GM19468 (cell line): ENCODE measurements around the gene MATCAP1.

Source experiments
- ATAC-seq: cut with Tn5 transposase; IDR thresholded peaks from one replicate; pipeline ENCODE4 v1.9.1; 2021; ENCODE audit warnings: mild to moderate bottlenecking, moderate library complexity, moderate number of reproducible peaks; ENCODE audit not compliant: unreplicated experiment; ENCODE audit errors: extremely low read depth

The MATCAP1 gene

DNA sequence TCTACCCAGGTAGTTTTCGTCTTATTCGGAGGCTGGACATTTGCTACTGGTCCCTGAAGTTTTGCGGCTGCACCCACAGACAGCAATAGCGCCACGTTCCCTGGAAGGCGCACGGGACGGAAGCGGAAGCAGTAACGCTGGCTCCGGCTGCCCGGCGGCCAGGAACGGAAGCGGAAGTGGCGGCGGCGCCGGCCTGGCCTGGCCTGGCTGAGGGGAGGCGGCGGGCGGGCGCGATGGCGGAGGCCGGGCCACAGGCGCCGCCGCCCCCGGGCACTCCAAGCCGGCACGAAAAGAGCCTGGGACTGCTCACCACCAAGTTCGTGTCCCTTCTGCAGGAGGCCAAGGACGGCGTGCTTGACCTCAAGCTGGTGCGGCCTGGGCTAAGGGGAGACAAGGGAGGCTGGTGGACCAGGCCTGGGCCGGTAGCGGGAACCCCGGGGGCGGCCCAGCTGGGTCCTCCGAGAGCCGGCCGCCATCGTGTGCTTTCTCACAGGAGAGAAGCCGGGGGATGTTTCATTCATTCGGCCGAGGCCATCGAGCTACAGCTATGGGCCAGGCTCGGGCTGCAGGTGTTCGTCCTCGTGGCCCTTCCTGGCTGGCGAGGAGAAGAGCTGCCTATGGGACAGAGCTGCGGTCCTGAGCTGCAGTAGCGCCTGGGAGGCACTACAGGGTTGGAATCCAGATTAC, 8.4 kb upstream of the MATCAP1 start, which contains the start of gene E2F4:
TSS of gene E2F4 (plus strand) at position 161 of the 687 bp plus-strand sequence. CDS start at position 234, 73 bp downstream.
- ATAC-seq: peak; percentile 75

- ATAC-seq: no peak
Observed at GRCh38 chr16:67191411-67191994, 7.7 kb upstream of the MATCAP1 start.

- ATAC-seq: no peak
Observed at GRCh38 chr16:67190448-67191399, 7.0 kb upstream of the MATCAP1 start.

- no peak for ATAC-seq
Observed at GRCh38 chr16:67190041-67190440, 6.3 kb upstream of the MATCAP1 start, which contains the start of gene EXOC3L1. Gene EXOC3L1, minus strand, starts transcription at chr16:67190136. Its CDS starts 460 bp downstream, at chr16:67189676.

- ATAC-seq: no peak
Observed at GRCh38 chr16:67188798-67189197, 5.0 kb upstream of the MATCAP1 start.

DNA sequence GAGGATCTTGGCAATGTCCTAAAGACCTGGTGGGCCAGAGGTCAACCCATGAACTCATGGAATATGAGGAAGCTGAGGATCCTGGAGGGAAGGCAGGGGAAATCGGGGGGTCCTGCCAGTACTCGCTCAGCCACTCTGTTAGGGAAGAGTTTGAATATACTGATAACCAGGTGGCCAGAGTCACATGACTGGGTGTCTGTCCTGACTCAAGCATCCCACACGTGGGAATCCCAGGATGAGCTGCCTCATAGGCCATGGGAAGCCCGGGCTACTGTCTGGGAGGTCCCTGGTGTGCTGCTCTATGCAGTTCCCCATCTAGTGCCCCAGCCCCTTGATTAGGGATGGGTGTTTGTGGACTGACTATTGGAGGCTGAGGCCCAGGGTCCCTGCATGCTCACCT, 4.6 kb upstream of the MATCAP1 start:
- no peak for ATAC-seq

DNA sequence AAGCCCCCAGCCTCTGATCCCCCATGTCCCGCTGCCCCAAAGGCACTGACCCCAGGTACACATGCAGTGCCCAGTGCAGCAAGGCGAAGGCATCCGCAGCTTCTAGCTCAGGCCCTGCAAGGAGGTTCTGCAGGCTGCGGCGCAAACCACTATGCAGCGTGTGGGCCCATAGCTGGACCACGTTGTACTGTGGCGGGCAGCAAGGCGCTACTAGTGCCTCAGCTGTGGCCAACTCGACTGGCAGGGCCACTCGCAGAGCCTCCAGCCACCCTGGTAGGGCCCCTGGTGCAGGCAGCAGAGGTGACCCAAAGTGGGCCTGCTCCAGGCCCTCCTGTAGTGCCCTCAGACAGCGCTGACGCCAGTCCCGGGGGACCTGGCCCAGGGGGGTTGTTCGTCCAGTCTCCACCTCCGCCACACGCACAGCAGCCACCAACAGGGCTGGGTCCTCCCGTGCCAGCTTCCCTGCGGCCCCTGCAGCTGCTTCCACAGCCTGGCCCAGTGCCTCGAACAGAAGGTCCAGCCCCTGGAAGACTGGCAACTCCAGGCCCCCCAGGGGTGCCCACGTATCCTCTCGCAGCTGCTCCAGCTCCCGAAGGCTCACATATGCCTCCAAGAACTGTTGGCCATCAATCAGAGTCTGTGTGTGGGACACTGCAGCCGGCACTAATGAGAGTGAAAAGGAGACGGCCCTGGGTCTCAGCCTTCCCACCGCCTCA, 3.6 kb upstream of the MATCAP1 start:
- ATAC-seq: no peak

GRCh38 chr16:67186550-67186950, 2.8 kb upstream of the MATCAP1 start:
- no peak for ATAC-seq

DNA sequence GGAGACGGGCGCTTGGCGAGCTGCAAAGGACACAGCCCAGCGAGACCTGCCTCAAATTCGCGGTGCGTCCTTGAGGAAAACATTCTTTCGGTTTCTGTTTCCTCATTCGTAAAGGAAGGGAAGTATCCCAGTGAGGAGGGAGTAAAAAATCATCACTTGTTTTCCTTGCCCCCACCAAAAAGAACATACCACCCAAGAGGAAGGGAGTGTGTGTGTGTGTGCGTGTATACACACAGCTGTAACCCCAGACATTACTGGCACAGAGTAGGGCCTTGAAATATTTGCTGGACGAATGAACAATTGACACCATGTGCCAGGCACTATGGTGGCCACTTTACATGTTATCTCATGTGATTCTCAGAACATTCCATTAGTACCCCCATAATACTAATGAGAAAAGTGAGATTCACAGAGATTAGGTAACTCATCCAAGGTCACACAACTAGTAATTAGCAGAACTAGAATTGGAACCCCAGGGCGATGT, 1.9 kb upstream of the MATCAP1 start:
- ATAC-seq: no peak

DNA sequence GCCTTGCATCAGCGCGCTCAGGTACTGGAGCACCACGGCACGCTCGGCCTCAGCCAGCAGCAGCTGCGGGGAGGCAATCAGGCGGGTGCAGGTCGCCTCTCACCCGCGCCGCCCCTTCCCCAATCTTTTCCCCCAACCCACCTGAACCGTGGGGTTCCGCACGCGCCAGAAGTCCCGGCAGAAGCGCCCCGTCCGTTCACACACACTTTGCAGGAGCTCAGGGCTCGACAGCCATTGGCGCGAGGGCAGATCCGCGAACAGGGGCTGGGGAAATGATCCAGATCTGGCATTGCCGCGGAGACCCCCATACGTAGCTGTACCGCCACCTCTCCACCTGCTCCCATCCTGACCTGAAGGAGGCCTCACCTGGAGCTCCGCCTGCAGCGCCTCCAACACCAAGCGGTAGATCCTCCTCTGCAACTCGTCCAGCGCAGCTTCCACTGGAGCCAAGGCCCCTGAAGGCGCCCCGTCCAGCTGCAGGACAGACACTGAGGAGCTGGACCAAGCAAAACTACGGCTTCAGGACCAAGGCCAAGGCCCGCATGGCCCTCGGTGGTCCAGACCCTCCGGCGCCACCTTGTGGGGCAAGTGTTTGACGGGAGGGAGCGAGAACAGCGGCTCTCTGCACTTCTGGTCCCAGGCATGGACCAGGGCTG, 1.4 kb upstream of the MATCAP1 start:
- peak; percentile 18 for ATAC-seq

DNA sequence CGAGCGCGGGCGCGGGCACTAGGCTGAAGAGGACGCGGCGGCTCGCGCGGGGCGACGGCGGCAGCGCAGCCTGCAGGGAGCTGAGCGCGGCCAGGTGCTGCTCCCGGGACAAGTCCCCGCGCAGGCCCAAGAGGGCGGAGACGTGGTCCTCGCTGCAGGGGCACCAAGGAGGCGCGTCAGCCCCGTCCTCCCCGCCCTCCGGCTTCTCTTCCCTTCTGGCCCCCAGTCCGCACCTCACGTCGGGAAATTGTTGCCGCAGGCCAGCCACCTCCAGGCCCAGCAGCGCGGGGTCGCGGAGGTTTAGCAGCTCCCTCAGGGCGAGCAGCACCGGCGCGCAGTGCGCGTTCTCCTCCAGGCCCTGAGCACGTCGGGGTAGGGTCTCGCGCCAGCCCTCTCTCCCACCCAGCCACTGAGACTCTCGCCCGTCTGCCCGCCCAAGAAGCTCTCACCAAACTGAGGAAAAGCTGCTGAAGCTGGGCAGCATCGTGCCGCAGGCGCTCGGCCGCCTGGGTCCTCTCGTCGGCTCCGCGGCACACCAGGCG, 761 bp upstream of the MATCAP1 start:
- ATAC-seq: no peak

DNA sequence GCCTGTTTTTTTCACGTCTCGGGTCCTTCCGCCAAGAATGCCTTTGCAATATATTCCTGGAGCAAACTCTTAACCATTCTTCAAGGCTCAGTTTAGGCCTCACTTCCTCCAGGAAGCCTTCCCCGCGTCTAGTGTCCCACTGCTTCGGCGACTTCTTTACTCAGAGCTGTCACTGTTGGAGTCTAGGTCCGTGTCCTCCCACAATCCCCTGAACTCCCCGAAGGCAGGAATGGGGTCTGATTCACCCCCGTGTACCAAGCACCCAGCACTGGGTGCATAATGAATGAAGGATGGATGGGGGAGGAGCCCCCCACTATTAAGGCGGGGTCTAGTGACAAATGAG, 508 bp downstream of the MATCAP1 start:
- no peak for ATAC-seq

DNA sequence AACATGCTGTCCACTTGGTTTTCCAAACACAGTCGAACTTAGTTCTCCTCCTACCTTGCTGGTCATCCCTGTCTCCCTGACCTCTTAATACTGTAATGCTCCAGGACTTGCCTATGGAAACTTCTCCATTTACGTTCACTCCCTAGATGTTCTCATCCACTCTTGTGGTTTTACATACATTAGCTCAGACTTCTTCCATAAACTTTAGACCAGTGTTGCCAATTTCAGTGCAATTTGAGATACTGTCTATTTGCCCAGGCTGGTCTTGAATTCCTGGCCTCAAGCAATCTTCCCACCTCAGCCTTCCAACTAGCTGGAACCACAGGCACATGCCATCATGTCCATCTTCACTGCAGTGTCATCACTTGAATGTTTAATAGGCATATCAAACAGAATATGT, 1.5 kb downstream of the MATCAP1 start:
- ATAC-seq: no peak

DNA sequence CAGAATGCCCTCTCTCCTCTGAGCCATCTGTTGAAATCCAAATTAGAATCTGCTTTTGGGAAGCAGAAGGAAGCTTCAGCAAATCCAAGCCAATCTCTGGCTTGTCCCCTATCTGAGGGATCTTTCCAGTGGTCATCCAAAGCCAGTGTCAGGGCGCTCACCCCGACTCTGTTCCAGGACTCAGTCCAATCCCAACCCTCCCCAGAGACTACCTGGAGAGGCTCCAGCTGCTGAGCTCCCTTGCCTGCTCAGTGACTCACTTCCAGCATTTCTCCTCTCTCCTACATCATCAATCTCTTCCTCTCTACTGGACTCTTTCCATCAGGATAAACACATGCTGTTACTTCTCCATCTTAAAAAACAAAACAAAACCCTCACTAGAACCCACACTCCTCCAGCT, 2.4 kb downstream of the MATCAP1 start:
- no peak for ATAC-seq

- ATAC-seq: no peak
Observed at GRCh38 chr16:67180166-67180565, 3.6 kb downstream of the MATCAP1 start.

- ATAC-seq: no peak
Observed at GRCh38 chr16:67179421-67180080, 4.2 kb downstream of the MATCAP1 start.

- no peak for ATAC-seq
Observed at GRCh38 chr16:67177743-67178699, 5.7 kb downstream of the MATCAP1 start.

- ATAC-seq: no peak
Observed at GRCh38 chr16:67176662-67177061, 7.1 kb downstream of the MATCAP1 start.
